HG02884 (cell line): ENCODE measurements around the gene DUX4.
"Not testable (repeated sequence)": the region's sequence is repeated elsewhere in the genome, so short reads cannot be mapped to it uniquely, and the experiment has no call there.

Experiments used
- ATAC-seq: cut with Tn5 transposase; IDR thresholded peaks from one replicate; pipeline ENCODE4 v1.9.1; 2021; ENCODE audit warnings: mild to moderate bottlenecking, moderate library complexity; ENCODE audit not compliant: unreplicated experiment

The DUX4 gene

GRCh38 chr4:190173428-190173827, at the start of gene DUX4:
Gene DUX4, plus strand, starts transcription at chr4:190173774. Its CDS starts 0 bp downstream, at chr4:190173774.
- not testable (repeated sequence) for ATAC-seq

- not testable (repeated sequence) for ATAC-seq
Observed at GRCh38 chr4:190175436-190175835, 1.9 kb downstream of the DUX4 start.

- not testable (repeated sequence) for ATAC-seq
Observed at GRCh38 chr4:190177727-190178605, 4.4 kb downstream of the DUX4 start.

- not testable (repeated sequence) for ATAC-seq
Observed at GRCh38 chr4:190178606-190178990, 5.0 kb downstream of the DUX4 start.

GRCh38 chr4:190179030-190179739, 5.6 kb downstream of the DUX4 start:
- not testable (repeated sequence) for ATAC-seq

- ATAC-seq, result not testable (repeated sequence)
Observed at GRCh38 chr4:190179740-190180094, 6.1 kb downstream of the DUX4 start.

- not testable (repeated sequence) for ATAC-seq
Observed at GRCh38 chr4:190180947-190181346, 7.4 kb downstream of the DUX4 start.

- not testable (repeated sequence) for ATAC-seq
Observed at GRCh38 chr4:190181481-190182100, 8.0 kb downstream of the DUX4 start.

GRCh38 chr4:190203510-190203909, 29.9 kb downstream of the DUX4 start:
- not testable (repeated sequence) for ATAC-seq
